Activated CD4-positive, alpha-beta T cell treated with anti-CD3 and anti-CD28 coated beads, Interleukin-2, Interleukin-4, amounts not matched to agents 100 ng/mL and 50 ng/mL, durations not matched to agents 16 hours and 8 hours (primary cell): Measurements from ENCODE around the gene CYP27A1.

Experiments
- DNase-seq: peaks from one replicate; pipeline ENCODE4 v3.0.0-alpha.2; 2020; ENCODE audit warnings: low spot score

CYP27A1 gene

DNA sequence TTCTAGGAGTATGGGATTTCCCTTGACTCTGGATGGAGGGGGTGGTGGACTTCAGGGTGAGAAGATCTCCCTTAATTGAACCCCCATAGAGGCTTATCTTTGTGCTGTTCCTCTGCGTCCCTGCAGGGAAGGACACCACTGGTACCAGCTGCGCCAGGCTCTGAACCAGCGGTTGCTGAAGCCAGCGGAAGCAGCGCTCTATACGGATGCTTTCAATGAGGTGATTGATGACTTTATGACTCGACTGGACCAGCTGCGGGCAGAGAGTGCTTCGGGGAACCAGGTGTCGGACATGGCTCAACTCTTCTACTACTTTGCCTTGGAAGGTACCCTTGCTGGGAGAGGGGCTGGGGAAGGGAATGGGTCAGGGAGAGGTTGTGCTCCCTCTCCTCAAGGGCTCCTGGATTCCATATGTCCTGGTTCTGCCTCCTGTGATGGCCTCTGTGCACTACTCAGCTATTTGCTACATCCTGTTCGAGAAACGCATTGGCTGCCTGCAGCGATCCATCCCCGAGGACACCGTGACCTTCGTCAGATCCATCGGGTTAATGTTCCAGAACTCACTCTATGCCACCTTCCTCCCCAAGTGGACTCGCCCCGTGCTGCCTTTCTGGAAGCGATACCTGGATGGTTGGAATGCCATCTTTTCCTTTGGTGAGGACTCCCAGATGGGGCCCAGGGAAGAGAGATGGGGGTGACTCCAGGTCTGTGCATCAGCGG, 30.3 kb downstream of the CYP27A1 start:
- no peak for DNase-seq

DNA sequence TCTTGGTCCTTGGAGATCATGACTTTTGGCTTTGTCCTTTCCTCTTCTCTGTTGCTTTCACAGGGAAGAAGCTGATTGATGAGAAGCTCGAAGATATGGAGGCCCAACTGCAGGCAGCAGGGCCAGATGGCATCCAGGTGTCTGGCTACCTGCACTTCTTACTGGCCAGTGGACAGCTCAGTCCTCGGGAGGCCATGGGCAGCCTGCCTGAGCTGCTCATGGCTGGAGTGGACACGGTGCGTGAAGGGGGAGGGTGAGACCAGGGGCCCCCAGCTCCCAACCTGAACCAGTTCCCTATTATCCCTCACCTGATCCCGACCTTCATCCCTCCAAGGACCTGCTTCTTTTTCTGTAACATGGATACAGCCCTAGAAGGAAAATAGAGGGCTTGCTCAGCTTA, 30.9 kb downstream of the CYP27A1 start:
- DNase-seq: no peak

GRCh38 chr2:218813771-218814460, 32.0 kb downstream of the CYP27A1 start:
- DNase-seq: no peak

DNA sequence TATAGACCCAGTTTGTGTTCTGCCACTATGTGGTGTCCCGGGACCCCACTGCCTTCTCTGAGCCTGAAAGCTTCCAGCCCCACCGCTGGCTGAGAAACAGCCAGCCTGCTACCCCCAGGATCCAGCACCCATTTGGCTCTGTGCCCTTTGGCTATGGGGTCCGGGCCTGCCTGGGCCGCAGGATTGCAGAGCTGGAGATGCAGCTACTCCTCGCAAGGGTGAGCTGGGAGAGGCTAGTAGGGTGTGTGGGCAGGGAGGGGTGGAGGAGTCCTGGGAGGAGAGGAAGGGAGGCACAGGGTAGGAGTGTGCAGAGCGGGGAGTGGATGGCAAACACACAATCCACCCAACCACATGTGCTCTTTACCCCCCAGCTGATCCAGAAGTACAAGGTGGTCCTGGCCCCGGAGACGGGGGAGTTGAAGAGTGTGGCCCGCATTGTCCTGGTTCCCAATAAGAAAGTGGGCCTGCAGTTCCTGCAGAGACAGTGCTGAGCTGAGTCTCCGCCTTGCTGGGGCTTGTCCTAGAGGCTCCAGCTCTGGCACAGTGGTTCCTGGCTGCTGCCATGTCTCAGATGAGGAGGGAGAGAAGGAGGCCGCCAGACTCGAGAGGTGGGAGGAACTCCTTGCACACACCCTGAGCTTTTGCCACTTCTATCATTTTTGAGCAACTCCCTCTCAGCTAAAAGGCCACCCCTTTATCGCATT, 32.7 kb downstream of the CYP27A1 start:
- DNase-seq: no peak

- DNase-seq: no peak
Measured at GRCh38 chr2:218815244-218815637, 33.3 kb downstream of the CYP27A1 start.

GRCh38 chr2:218815649-218816048, 33.7 kb downstream of the CYP27A1 start:
- no peak for DNase-seq

DNA sequence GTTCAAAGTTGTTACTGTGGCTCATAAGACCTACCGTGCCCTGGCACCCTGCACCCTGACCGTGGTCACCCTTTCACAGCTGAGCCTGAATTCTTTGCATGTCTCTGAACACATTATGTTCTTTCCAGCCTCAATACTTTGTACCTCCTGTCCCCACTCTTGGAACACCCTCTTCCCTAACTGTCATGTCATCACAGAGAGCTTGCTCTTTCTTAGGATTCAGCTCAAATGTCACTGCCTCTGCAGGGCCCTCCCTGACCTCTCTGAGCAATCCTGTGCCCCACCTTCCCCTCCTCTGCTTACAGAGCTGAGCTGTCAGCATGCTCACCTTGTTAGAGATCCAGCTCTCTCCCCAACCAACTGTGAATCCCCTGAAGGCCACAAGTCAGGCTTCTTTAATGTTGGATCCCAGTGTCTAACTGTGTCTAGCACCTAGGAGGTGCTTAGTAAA, 34.6 kb downstream of the CYP27A1 start:
- DNase-seq: no peak

GRCh38 chr2:218819093-218819492, 37.1 kb downstream of the CYP27A1 start:
- no peak for DNase-seq

GRCh38 chr2:218820746-218821369, 38.9 kb downstream of the CYP27A1 start:
- DNase-seq: no peak

GRCh38 chr2:218821605-218822211, 39.8 kb downstream of the CYP27A1 start:
- no peak for DNase-seq

- DNase-seq: no peak
Measured at GRCh38 chr2:218822622-218823021, 40.7 kb downstream of the CYP27A1 start.

GRCh38 chr2:218823196-218823855, 41.4 kb downstream of the CYP27A1 start:
- DNase-seq: no peak

- no peak for DNase-seq
Measured at GRCh38 chr2:218824004-218824403, 42.1 kb downstream of the CYP27A1 start.

- DNase-seq: no peak
Measured at GRCh38 chr2:218826791-218827190, 44.8 kb downstream of the CYP27A1 start.

GRCh38 chr2:218827701-218828476, 45.9 kb downstream of the CYP27A1 start:
- DNase-seq: no peak

DNA sequence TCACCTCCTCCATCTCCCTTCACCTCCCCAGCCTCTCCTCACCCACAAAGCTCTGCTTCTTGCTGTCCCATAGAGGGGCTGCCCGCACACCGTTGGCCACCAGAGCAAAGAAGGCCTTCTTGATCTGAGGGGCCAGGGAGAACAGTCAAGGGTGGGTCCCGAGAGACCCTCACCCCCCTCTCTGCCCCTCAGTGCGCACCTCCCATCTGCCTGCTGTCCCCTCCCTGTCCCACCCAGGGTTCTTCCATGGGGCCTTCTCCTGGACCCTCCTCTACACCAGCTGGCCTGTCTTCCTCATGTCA, 46.5 kb downstream of the CYP27A1 start:
- DNase-seq: no peak

GRCh38 chr2:218829868-218830451, 48.0 kb downstream of the CYP27A1 start:
- no peak for DNase-seq

DNA sequence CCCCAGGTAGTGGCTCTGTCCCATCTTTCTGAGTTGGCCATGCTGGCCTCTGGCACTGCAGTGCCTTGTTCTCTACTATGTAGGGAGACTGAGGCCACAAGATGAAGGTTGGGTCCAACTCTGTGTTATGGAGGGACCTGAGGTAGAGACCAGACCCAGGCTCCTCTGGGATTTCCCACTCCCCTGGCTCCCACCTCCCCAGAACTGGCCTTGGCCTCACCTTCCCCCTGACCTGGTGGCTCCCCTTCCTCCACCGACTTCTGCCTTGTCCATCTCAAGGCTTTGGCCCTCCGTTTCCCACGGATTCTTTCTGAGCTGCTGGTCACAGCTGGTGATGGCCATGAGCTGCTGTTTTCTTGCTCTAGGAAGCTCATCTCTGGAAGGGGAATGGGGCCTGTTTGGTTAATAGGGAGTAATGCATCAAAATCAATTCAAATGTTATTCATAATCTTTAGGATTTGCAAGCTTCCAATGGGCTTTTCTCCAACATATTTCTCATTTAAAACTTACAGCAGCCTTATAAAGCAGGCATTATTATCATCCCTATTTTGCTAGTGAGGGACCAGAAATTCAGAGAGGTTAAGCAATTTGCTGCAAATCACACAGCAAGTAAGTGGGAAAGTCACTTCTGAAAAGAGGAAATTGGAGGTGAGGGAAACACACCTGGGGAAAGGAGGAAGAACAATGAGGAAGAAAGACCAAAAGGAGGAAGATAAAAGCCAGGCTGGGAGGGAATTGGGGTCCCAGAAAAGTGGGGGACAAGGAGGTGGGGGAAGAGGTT, 48.8 kb downstream of the CYP27A1 start:
- DNase-seq: no peak

DNA sequence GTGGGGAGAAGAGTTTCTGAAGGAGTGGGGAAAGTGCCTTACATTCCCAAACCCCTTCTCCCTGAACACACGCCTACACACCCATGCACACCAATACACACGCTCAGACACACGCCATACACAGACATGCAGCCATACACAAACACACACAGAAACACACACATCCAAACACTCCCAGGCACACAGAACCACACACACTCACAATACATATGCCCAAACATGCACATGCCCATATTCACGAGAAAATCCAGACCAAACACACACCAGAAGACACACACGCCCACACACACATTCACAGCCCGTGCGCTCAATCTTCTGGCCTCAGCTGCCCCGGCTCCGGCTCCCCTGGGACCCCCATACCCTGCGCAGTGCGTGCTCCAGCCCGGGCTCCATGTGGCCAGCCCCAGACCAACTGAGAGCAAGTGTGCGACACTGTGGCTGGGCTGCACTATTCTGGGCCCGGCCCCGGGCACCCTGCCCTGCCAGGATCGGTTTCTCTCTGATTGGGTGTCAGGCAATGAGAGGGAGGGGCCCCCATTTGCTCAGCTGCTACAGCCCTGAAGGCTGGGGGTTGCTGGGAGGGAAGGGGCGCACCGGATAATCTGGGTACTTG, 49.5 kb downstream of the CYP27A1 start, which contains the start of gene PRKAG3:
PRKAG3 (minus strand) TSS at position 426 of the 613 bp plus-strand sequence.
- no peak for DNase-seq
